NOMO-1 treated with DMSO at 0.1 percent for 48 hours (cell line): ENCODE measurements around the gene ADAP1.
A peak's percentile ranks its signal among the peaks of the same experiment; 100 is the strongest.
"Not testable (repeated sequence)": the region's sequence is repeated elsewhere in the genome, so short reads cannot be mapped to it uniquely, and the experiment has no call there.

Experiments
- DNase-seq: peaks from one replicate; lab custom pipeline; 2025; ENCODE audit not compliant: unreplicated experiment; lab: John Stamatoyannopoulos, UW

Gene ADAP1

DNA sequence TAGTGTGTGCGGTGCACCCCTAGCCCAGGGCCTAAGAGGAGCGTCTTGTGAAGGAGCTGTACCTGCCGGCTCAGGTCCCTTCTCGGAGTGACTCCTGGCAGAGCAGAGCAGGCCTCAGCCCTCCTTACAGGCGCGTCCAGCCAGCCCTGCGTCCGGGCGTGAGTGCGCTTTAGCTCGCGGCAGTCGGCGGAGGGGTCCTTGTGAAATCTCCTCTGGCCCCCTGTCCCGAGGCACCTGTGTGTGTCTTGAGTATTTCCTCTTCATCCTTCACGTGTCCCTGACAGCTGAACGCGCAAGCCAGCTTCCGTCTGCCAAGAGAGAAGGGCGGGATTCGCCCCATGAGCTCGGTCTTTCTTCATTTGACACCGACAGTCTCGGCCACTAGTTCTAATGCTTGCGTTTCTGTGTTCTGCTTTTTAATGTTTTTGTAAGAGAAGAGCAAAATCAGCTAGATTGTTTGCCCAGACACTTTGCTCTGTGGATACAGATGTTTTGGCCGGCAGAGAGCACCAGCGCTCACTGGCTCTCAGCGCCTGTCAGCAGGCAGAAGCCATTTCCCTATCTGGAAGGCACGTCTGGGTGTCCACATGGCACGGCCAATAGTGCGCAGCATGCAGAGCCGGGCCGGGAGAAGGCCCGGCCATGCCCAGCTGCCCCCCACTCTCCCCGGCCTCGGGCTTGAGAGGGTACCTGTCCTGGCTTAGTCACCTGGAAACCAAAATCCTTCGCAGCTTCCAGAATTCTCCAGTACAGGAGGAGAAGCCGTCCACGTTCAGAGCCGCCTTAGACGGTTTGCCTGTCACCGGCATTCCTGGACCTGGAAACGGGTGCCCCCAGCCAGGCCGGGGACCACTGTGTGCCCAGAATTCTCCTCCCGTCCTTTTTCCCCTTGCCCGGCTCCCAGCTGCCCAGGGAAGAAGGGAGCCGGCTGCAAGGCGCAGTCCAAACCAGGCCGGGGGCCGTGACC, 71.1 kb downstream of the ADAP1 start:
- no peak for DNase-seq

DNA sequence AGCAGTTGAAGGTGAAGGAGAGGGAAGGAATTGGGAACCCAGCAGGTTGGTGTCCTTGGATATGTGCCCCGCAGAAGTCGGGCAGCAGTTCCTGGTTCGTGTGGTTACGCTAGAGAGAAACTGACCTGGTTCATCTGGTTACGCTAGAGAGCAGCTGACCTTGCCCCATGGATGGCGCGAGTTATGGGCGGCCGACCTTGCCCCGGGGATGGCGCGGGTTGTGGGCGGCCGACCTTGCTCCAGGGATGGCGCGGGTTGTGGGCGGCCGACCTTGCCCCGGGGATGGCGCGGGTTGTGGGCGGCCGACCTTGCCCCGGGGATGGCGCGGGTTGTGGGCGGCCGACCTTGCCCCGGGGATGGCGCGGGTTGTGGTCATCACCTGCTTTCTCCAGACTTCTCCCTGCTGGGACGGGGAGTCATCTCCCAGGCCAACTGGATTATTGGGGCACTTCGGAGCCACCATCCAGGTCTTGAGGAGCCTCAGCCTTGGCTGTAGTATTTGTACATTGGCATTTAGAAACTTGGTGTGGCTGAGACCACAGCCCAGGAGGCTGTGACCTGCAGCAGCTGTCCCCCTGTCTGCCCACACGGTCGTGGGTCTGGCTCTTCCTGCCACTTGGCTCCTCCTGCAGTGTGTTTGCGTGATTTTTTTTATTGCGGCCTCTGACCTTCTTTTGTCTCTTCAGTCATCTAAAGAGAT, 72.0 kb downstream of the ADAP1 start:
- DNase-seq, result no peak

DNA sequence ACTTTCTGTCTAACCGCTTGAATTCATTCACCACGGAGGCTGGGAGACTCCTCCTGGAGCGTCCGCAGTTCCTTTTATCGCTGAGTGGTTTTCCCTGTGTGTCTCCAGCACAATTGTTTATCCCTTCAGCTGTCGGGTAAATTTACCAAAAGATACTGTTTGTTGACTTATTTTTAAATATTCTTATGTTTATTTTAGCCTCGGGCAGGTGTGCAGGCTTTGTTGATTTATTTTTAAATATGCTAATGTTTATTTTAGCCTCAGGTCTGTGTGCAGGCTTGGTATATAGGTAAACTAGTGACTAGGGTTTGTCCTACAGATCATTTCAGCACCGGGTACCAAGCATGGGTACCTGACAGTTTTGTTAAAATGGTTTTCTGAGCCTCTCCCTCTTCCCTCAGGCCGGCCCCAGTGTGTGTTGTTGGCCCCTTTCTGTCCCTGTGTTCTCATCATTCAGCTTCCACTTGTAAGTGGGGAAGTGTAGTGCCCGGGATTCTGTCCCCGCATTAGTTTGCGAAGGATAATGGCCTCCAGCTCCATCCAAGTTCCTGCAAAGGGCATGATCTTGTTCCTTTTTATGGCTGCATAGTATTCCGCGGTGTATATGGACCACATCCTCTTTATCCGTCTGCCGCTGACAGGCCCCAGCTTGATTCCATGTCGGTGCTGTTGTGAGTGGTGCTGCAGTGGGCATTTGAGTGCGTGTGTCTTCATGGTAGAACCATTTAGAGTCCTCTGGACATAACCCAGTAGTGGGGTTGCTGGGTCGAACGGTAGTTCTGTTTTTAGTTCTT, 72.8 kb downstream of the ADAP1 start:
- DNase-seq, result no peak

DNA sequence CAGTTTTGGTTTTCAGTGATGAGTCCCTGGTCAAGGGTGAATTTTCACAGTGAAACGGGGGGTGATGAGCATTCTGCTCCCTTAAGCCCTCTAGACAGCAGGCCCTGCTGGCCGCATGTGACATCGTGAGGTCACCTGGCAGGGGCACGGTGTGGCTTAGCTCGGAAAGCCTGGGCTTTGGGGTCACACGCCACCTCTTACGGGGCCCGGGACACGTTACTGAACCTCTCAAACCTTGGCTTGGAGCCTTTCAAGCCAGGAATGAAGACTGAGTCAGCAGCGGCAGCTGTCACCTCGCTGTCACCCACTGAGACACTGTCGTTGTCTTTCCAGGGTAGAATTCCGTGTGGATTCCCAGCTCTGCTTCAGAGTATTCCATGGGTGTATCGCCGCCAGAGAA, 74.0 kb downstream of the ADAP1 start:
- no peak for DNase-seq

DNA sequence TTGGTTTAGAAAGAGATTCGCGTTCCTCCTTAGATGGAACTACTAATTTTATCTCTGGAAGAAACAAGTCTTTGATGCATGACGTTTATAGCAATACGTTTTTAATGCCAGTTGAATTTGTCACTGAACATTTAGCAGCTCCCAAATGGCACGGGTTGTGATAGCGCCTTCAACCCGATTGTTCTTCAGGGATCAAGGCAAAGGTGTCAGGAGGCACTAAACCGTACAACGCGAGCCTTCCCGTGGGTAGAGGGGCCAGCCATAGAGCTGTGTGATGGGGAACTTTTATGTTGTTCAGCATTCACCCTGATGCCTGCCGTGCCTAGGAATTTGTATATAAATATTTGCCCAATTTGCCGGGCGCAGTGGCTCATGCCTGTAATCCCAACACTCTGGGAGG, 74.8 kb downstream of the ADAP1 start:
- no peak for DNase-seq

DNA sequence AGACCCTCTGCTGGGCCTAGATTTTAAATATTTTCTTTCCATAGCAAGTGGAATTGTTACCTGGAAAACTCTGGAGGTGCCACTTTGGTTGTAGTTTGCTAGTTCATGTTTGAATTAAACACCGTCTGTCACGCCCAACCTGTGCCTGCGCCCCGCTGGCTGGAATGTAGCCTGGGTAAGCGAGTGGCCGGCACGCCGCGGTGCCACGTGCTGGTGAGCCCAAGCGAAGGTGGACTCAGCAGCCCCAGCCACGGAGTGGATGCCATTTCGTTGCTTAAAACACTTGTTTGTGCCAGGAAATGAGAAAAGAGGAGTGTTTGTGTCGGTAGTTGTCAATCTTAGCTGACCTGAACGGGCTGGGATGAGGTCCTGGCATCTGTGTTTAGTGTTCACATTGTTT, 75.4 kb downstream of the ADAP1 start:
- no peak for DNase-seq

DNA sequence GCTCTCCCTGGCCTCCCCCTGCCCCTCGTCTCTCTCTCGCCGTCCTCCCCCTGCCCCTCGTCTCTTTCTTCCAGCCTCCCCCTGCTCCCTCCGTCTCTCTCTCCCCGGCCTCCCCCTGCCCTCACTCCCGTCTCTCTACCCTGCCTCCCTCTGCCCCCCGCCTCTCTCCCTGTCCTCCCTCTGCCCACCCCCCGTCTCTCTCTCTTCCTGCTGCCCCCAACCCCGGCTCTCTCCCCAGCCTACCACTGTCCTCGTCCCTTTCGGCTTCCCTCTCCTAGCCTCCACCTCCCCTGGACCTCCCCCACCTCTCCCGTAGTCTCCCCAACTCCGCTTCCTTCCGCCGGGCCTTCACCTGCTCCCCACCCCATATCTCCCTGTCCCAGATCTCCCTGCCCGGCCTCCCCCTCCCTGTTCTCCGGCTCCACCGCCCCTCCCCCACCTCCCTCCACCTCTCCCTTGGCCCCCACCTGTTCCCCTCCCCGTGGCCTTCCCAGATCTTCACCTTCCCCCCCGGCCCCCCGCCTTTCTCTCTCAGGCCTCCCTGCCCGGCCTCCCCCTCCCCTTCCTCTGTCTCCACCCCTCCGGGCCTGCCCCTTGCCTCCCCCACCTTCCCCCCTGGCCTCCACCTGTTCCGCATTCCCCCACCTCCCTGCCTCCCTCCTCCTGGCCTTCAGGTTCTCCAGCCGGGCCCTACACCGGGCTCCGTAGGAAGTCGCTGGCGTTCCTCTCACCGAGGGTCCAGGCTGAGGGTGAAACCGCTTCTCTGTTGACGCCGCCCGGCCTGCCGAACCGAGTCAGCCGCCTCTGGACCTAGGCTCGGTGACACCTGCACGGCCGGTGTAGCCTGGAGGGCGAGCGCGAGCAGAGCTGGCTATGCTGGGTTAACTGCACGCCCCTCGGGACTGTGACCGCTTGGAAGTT, 76.9 kb downstream of the ADAP1 start:
- no peak for DNase-seq

DNA sequence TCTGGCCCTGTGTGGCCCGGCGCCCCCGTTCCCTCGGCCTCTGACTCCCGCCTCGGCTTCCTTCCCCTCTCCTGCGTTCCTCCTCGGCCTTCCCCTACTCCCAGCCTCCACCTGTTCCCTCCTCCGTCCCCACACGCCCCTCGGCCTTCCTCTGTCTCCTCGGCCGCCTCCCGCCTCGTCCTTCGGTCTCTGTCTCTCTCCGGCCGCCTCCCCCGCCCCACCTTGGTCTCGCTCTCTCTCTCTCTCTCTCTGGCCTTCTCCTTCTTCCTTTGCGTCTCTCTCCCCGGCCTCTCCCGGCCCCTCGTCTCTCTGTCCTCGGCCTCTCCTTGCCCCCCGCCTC, 77.5 kb downstream of the ADAP1 start:
- DNase-seq, result peak; percentile 47

DNA sequence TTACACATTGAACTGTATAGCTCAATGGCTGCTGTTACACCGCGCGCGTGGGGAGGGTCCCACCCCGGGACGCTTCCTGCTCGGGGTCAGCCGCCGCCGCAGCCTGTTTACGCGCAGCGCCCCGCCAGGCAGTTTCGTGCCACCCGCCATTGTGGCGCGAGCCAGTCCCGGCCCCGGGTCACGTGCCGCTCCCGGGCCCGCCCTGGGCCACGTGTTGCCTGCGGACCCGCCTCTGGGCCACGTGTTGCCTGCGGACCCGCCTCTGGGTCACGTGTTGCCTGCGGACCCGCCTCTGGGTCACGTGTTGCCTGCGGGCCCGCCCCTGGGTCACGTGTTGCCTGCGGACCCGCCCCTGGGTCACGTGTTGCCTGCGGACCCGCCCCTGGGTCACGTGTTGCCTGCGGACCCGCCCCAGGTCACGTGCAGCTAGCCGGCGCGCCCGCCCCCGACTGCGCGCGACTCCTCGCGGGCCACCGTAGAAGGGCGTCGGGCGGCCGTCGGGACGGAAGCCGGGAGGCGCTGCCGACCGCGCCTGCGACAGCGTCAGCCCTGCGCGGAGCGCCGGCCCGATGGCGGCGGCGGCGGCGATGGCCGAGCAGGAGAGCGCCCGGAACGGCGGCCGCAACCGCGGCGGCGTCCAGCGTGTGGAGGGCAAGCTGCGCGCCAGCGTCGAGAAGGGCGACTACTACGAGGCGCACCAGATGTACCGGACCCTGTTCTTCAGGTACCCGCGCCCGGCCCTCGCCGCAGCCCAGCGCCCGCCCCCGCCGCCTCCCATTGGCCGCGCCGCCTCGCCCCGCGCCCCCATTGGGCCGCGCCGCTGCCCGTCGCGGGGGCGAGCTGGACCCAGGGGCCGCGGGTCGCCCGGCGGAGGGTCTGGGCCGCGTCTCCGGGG, 78.2 kb downstream of the ADAP1 start, which contains the start of gene GET4:
Gene GET4 (plus strand): TSS at position 478 of the 895 bp plus-strand sequence. CDS start 92 bp downstream, at position 570.
- peak; percentile 91 for DNase-seq

DNA sequence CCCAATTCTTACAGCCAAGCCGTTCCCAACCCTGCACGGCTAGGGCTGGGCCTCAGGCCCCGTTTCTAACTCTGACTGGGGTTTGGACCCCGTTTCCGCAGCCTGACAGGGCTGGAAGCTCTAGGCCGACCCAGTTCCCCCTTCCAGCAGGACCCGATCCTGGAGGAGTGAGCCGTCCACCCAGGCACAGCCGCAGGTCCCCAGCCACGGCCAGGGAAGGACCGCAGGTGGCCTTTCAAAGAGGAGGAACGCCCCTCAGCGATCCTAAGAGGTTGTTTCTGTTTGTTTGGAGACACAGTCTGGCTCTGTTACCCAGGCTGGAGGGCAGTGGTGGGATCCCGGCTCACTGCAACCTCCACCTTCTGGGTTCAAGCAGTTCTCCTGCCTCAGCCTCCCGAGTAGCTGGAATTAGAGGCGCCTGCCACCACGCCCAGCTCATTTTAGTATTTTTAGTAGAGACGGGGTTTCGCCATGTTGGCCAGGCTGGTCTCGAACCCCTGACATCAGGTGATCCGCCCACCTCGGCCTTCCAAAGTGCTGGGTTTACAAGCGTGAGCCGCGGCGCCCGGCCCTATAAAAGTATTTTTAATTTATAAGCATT, 78.9 kb downstream of the ADAP1 start:
- DNase-seq, result no peak

DNA sequence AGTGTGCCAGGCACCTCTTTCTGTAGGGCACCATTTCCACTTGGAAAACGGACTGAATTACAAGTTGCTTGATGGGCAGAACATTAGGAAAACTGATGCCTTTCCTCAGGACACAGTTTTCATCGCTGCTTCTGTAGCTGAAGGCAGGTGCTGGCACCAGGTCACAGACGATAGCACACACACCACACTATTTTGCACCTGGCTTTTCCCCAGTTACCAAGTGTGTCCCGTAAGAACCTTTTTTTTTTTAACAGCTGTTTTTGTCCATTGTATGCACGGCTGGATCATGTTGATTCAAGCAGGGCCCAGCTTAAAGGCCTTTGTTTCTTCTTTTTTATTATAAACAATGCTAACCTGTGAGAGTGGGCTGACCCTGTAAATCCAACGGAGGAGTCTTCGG, 79.4 kb downstream of the ADAP1 start:
- no peak for DNase-seq

DNA sequence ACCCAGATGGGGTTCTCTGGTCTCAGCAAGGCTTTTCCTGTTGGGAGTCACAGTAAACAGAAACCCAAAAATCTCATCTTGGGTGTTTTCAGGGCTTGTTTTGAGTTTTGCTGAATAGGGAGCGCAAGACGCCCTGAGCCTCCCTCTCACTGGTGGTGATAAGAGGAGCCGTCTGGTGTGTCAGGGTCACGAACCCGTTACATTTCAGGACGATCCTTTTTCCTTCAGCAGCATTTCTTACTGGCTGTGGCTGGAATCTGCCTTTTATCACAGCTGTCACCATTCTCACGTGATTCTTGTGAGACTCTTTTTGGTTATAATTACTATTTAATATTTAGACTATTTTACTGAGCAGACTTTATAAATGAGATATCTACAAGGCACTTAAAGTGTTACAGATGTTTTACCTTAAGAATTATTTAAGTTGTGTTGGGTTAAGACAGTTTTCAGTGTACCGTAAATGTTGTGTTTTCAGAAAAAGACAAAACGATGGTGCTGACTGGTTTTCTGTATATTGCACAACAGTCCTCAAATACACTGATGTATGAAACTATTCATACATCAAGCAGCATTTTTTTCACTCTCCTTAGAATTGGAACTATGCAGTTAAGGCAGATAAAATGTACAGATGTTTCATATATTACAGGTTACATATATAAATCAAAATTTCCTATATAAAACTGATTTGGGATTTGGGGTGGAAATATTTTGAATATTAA, 80.3 kb downstream of the ADAP1 start:
- DNase-seq, result no peak

DNA sequence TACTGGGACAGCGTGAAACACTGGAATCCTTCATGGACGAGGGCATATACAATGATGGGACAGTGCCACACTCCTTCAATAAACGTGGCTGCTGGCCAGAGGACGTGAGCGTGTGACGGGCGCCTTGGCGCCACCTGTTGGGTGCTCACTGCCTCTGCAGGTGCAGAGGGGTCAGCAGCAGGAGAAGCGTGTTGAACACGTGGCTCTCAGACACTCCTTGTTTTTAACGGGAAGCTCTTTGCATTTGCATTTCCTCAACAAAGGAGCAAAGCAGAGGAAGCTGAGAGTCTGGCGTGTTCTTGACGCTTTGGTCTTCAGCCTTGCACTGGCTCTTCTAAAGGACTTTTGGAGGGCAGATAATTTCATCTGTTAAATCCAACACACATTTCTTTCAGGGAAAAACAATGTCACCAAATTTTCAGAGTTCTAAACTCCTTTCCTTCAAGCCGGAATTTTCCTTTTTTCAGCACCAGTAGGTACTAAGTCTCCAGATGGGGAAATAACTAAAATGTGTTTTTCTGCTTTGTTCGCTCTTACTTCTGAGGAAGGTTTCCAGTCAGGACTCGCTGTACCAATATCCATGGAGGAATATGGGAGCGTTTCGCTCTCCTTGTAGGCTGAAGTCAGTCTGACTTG, 81.0 kb downstream of the ADAP1 start:
- peak; percentile 87 for DNase-seq

DNA sequence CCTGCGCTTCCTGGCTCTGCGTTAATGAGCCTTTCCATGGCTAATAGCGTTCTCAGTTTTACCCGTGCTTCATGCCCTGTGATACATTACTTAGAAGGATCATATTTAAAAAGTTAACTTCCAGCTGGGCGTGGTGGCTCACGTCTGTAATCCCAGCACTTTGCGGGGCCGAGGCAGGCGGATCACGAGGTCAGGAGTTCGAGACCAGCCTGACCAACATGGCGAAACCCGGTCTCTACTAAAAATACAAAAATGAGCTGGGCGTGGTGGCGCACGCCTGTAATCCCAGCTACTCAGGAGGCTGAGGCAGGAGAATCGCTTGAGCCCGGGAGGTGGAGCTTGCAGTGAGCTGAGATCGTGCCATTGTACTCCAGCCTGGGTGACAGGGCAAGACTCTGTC, 81.8 kb downstream of the ADAP1 start:
- DNase-seq, result not testable (repeated sequence)

DNA sequence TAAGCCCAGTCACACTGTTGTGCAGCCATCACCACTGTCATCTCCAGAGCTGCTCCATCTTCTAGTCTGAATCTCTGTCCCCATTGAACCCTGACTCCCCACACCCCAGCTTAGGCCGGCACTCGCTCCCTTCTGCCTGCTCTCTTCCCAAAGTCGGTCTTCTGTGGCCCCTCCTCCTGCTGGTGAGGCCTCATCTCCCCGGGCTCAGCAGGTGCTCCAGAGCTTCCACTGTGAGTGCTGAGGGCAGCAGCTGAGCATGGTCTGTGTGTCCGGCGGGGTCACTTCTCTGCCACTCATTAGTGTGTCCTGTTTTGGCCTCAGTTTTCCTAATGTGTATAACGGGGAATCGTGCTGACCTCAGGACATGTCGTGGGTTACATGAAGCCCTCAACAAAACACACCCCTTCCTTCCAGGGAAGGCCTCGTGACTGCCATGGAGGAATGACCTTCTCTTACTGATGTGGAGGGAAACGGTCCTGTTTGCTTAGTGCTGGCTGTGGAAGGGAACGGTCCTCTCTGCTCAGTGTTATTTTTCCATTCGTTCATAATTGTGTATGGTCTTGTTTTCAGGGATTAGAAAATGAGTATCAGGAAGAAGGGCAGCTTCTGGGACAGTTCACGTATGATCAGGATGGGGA, 82.5 kb downstream of the ADAP1 start:
- DNase-seq, result no peak

DNA sequence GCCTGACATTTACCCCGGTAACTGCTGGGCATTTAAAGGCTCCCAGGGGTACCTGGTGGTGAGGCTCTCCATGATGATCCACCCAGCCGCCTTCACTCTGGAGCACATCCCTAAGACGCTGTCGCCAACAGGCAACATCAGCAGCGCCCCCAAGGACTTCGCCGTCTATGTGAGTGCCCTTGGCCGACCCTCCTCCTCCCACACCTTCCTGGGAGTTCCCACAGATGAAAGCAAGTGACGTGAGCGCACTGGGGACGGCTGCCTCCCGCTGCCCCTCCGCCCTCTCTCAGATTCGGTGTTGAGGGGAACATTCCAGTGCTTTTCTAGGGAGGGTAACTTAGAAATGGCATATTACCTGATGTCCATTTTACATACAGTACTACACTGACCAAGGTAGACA, 85.1 kb downstream of the ADAP1 start:
- DNase-seq, result no peak

DNA sequence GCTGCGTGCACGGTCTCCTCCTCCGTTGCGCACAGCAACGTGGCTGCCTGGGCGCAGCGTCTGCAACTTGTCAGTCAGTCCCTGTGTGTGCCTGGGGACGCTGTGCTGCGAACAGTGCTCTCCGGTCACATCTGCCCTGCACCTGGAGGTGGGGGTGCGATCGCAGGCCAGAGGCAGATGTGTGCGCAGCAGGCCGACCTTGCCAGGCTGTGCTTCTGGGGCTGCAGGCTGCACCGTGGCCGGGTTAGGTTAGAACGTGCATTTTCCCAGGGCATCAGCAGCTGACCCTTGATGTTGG, 86.3 kb downstream of the ADAP1 start:
- DNase-seq, result no peak
